GM13976 (cell line): ENCODE results near the gene DOCK7.

Experiments
- DNase-seq: peaks from one replicate; pipeline ENCODE4 v3.0.0; 2012; ENCODE audit warnings: low spot score
- CTCF ChIP-seq: IDR thresholded peaks from 2 replicates; pipeline ENCODE4 v1.5.1; 2012; ENCODE audit warnings: borderline replicate concordance, mild to moderate bottlenecking; ENCODE audit not compliant: insufficient read depth; ENCODE audit errors: extremely low read depth, missing control alignments, control extremely low read depth
- in situ Hi-C: fragments of 300-500 bp; cut with MboI; formaldehyde crosslinking; loops from one replicate; pipeline ENCODE4 v1.12.0; 2022; ENCODE audit warnings: low sequenced_read_pairs, mixed read lengths, inconsistent platforms; ENCODE audit not compliant: unreplicated experiment

Gene DOCK7

GRCh38 chr1:62687903-62688686, at the start of gene DOCK7:
Gene DOCK7 (minus strand): TSS chr1:62688386. CDS start chr1:62688264, 122 bp downstream.
- DNase-seq = peak; percentile 85
- in situ Hi-C loops = no loop called here
- no peak for TF ChIP-seq CTCF

GRCh38 chr1:62735491-62736171, 47.4 kb upstream of the DOCK7 start:
- in situ Hi-C loops = loop anchor here (25.0 kb wide), 1 partner anchor 573 kb away; no protein-coding TSS in a partner anchor
- no peak for DNase-seq
- no peak for TF ChIP-seq CTCF

GRCh38 chr1:62732331-62732730, 44.1 kb upstream of the DOCK7 start:
- no peak for DNase-seq
- in situ Hi-C loops = loop anchor here (25.0 kb wide), 1 partner anchor 570 kb away; no protein-coding TSS in a partner anchor
- TF ChIP-seq CTCF = no peak

- DNase-seq = no peak
- in situ Hi-C loops = loop anchor here (25.0 kb wide), 1 partner anchor 567 kb away; no protein-coding TSS in a partner anchor
These were observed 40.8 kb upstream of the DOCK7 start for GRCh38 chr1:62728963-62729362.

GRCh38 chr1:62727656-62728407, 39.6 kb upstream of the DOCK7 start:
- no peak for DNase-seq
- in situ Hi-C loops = loop anchor here (25.0 kb wide), 1 partner anchor 566 kb away; no protein-coding TSS in a partner anchor
- no peak for TF ChIP-seq CTCF

More at GRCh38 chr1:62728963-62729362, 40.8 kb upstream of the DOCK7 start:
- no peak for TF ChIP-seq CTCF

GRCh38 chr1:62726011-62726442, 37.8 kb upstream of the DOCK7 start:
- in situ Hi-C loops = loop anchor here (25.0 kb wide), 1 partner anchor 564 kb away; no protein-coding TSS in a partner anchor
- no peak for TF ChIP-seq CTCF

More at GRCh38 chr1:62726011-62726442, 37.8 kb upstream of the DOCK7 start:
- no peak for DNase-seq
